GM12878 (cell line): ENCODE results near the gene ITGB3BP. TPM values are rescaled to one million over a fixed set of nuclear protein-coding genes. Genes with fewer than 3 reads are reported as not detected.

Source experiments
- ATAC-seq: fragments of 200-7000 bp; cut with Tn5 transposase; 3 replicates; pipeline ENCODE4 v1.9.1; 2020; ENCODE audit warnings: mild to moderate bottlenecking, moderate library complexity
- BruUV-seq: library from RNA; stranded (reverse); fragments of 400-500 nt; replicated peaks from 2 replicates; lab custom pipeline; 2021; lab: Mats Ljungman, UMichigan
- CTCF ChIA-PET: fragments of 300-600 bp; sonication (Branson Sonifier 250); formaldehyde crosslinking; extraction: SDS; loops from one replicate; lab custom pipeline; 2021; ENCODE audit warnings: inconsistent platforms; lab: Yijun Ruan, JAX
- POLR2A ChIA-PET: fragments of 350-600 bp; formaldehyde crosslinking; extraction: SDS; loops from one replicate; lab custom pipeline; 2021; ENCODE audit warnings: inconsistent platforms; lab: Charles Lee
- RAD21 ChIA-PET: fragments of 300-600 bp; sonication (Branson Sonifier 250); formaldehyde crosslinking; loops from one replicate; lab custom pipeline; 2023; ENCODE audit warnings: antibody characterized with exemption; ENCODE audit not compliant: unreplicated experiment; lab: Charles Lee
- SMC1A ChIA-PET: fragments of 300-600 bp; sonication (Branson Sonifier 250); formaldehyde crosslinking; loops from one replicate; lab custom pipeline; 2023; ENCODE audit not compliant: unreplicated experiment, uncharacterized antibody; lab: Charles Lee
- DNase-seq: peaks from one replicate; pipeline ENCODE4 v3.0.0-alpha.2; 2011; ENCODE audit warnings: low read depth, low spot score
- FAIRE-seq: peaks from 3 replicates; lab custom pipeline; 2011; peaks lifted over from hg19 to GRCh38; lab: Jason Lieb, UNC
- H2AFZ ChIP-seq: 2 replicates; pipeline ENCODE4 v1.6.0; 2011; ENCODE audit warnings: low read depth, low read length, control low read depth; ENCODE audit not compliant: control insufficient read depth
- H3K27ac ChIP-seq: 2 replicates; pipeline ENCODE4 v1.5.1; 2011; ENCODE audit warnings: control low read depth; ENCODE audit not compliant: control insufficient read depth, insufficient read depth
- H3K27me3 ChIP-seq, 2 experiments: replicated peaks in 1 of 2; 2 replicates each; pipeline versions ENCODE4 v1.6.0 to v1.6.1; 2011; ENCODE audit warnings: low read length in 1 of 2; ENCODE audit not compliant: control insufficient read depth in 2 of 2, insufficient read depth in 2 of 2
- H3K36me3 ChIP-seq, 2 experiments: 2 replicates each; pipeline ENCODE4 v1.5.1; 2011; ENCODE audit warnings: low read length in 1 of 2; ENCODE audit not compliant: control insufficient read depth in 2 of 2, insufficient read depth in 2 of 2
- H3K4me1 ChIP-seq: 2 replicates; pipeline ENCODE4 v1.6.1; 2011; ENCODE audit warnings: mild to moderate bottlenecking, low read length, moderate library complexity, mixed read lengths; ENCODE audit not compliant: control insufficient read depth, insufficient read depth
- H3K4me2 ChIP-seq: 2 replicates; pipeline ENCODE4 v1.6.0; 2011; ENCODE audit warnings: control low read depth; ENCODE audit not compliant: control insufficient read depth, insufficient read depth
- H3K4me3 ChIP-seq: fragments of 200-600 bp; sonication (generic); 2 replicates; pipeline ENCODE4 v1.5.1; 2016
- H3K79me2 ChIP-seq: 2 replicates; pipeline ENCODE4 v1.6.0; 2011; ENCODE audit warnings: low read length; ENCODE audit not compliant: control insufficient read depth, insufficient read depth
- H3K9ac ChIP-seq: 2 replicates; pipeline ENCODE4 v1.8.0; 2011; ENCODE audit warnings: low read length, control low read depth, mixed read lengths; ENCODE audit not compliant: control insufficient read depth, insufficient read depth
- H3K9me3 ChIP-seq: replicated peaks from 3 replicates; pipeline ENCODE4 v1.5.1; 2011; ENCODE audit warnings: mild to moderate bottlenecking, low read length; ENCODE audit not compliant: control insufficient read depth, insufficient read depth
- H4K20me1 ChIP-seq: 2 replicates; pipeline ENCODE4 v1.6.0; 2011; ENCODE audit not compliant: control insufficient read depth, insufficient read depth
- CEBPB ChIP-seq, 2 experiments: fragments of 150-350 bp in 1 of 2; IDR thresholded peaks; 2 replicates each; pipeline ENCODE4 v1.6.1; 2012 to 2014; ENCODE audit warnings: low read depth in 2 of 2, low read length in 2 of 2, borderline replicate concordance in 1 of 2, inconsistent platforms in 1 of 2
- DPF2 ChIP-seq: fragments of 450-650 bp; IDR thresholded peaks from 2 replicates; pipeline ENCODE4 v1.6.1; 2017; ENCODE audit warnings: mild to moderate bottlenecking
- ELK1 ChIP-seq: IDR thresholded peaks from 2 replicates; pipeline ENCODE4 v1.6.1; 2012; ENCODE audit warnings: low read depth, low read length, improper control_type of control experiment
- HCFC1 ChIP-seq: fragments of 150-350 bp; IDR thresholded peaks from 2 replicates; pipeline ENCODE4 v1.6.1; 2014; ENCODE audit warnings: low read length
- HDAC2 ChIP-seq: fragments of 200-600 bp; sonication (generic); IDR thresholded peaks from 2 replicates; pipeline ENCODE4 v1.6.1; 2017
- HDGF ChIP-seq: fragments of 450-650 bp; IDR thresholded peaks from 2 replicates; pipeline ENCODE4 v1.6.1; 2016; ENCODE audit warnings: antibody characterized with exemption
- IKZF1 ChIP-seq: fragments of 450-650 bp; conservative IDR thresholded peaks from 2 replicates; pipeline ENCODE4 v1.6.1; 2017; ENCODE audit warnings: antibody characterized with exemption, mild to moderate bottlenecking
- KLF5 ChIP-seq: fragments of 450-650 bp; IDR thresholded peaks from 2 replicates; pipeline ENCODE4 v1.6.1; 2014; ENCODE audit warnings: mild to moderate bottlenecking; ENCODE audit not compliant: partially characterized antibody
- RB1 ChIP-seq: fragments of 450-650 bp; formaldehyde crosslinking; IDR thresholded peaks from 2 replicates; pipeline ENCODE4 v1.6.1; 2017; ENCODE audit warnings: mild to moderate bottlenecking, borderline replicate concordance
- REST ChIP-seq: IDR thresholded peaks from 2 replicates; pipeline ENCODE4 v1.6.1; 2012; ENCODE audit warnings: mild to moderate bottlenecking, low read depth, low read length
- SUPT20H ChIP-seq: IDR thresholded peaks from 2 replicates; pipeline ENCODE4 v1.6.1; 2011; ENCODE audit warnings: low read depth, mild to moderate bottlenecking, low read length, moderate library complexity, borderline replicate concordance; ENCODE audit not compliant: control insufficient read depth
- ZZZ3 ChIP-seq: IDR thresholded peaks from 2 replicates; pipeline ENCODE4 v1.6.1; 2011; ENCODE audit warnings: low read depth; ENCODE audit not compliant: control insufficient read depth, insufficient read length
- in situ Hi-C: fragments of 300-500 bp; cut with MboI; formaldehyde crosslinking; loops from 9 replicates; pipeline ENCODE4 v1.14.3; 2018; ENCODE audit warnings: mixed read lengths
- intact Hi-C: fragments of 100-400 bp; cut with micrococcal nuclease; formaldehyde crosslinking; loops from one replicate; pipeline ENCODE4 v1.14.2; 2022; ENCODE audit not compliant: unreplicated experiment
- polyA plus RNA-seq, 11 experiments: library from polyadenylated mRNA; depleted of rRNA in 4 of 11; unstranded in 6 of 11; stranded (reverse) in 5 of 11; fragments of >200 nt; fragmentation: Nextera tagmentation in 4 of 11; fragmentation: Illumina TruSeq in 1 of 11; extraction: Ambion mirVana in 4 of 11; extraction: Trizol in 1 of 11; gene quantifications; 1 replicate in 1 of 11; 2 replicates in 10 of 11; pipeline versions ENCODE4 v1.2.1 to v1.2.3, GENCODE V29; 2011 to 2016; ENCODE audit warnings: inconsistent platforms in 2 of 11, missing spikeins in 2 of 11, low read depth in 1 of 11
- total RNA-seq, 4 experiments: library from RNA; depleted of rRNA in 3 of 4; stranded (reverse); fragments of >200 nt in 3 of 4; fragmentation: Illumina TruSeq in 1 of 4; extraction: Trizol in 1 of 4; gene quantifications; 2 replicates each; pipeline versions ENCODE4 v1.2.1 to v1.2.3, GENCODE V29; 2013 to 2021
- TF ChIP-seq, protein P1 (sequence below): fragments of 450-650 bp; IDR thresholded peaks from 2 replicates; pipeline ENCODE4 v1.6.1; 2017; ENCODE audit warnings: mild to moderate bottlenecking, low read depth, inconsistent platforms; ENCODE audit not compliant: poor library complexity, severe bottlenecking
- TF ChIP-seq, protein P2 (sequence below): fragments of 450-650 bp; formaldehyde crosslinking; IDR thresholded peaks from 2 replicates; pipeline ENCODE4 v1.5.0; 2022; ENCODE audit warnings: mild to moderate bottlenecking, missing genetic modification characterization

ITGB3BP gene
- total and polyA plus RNA-seq, 10 of the 15 experiments (the other 5 are each of a cell fraction or from before 2014, with no cell fraction given), result 39.2 to 86.2 (median 61.8) TPM

GRCh38 chr1:63545780-63546179 lies 22.8 kb upstream of the ITGB3BP start:
- Histone ChIP-seq H3K4me2 (no peak overlapping the region), H3K4me1 (no peaks in the 10 kb centered on the region), H4K20me1 (no peaks in the 10 kb centered on the region), H3K9ac (no peak overlapping the region), H2AFZ (no peak overlapping the region), H3K36me3 (no peaks in the 10 kb centered on the region), H3K4me3 (no peak overlapping the region), H3K27ac (no peak overlapping the region), H3K27me3 (no peaks in the 10 kb centered on the region), H3K9me3 (no peaks in the 10 kb centered on the region), H3K79me2 (no peaks in the 10 kb centered on the region)
- FAIRE-seq (no peak), DNase-seq (no peak), ATAC-seq (no peak)
- no TSS peak for BruUV-seq
- ChIA-PET SMC1A (interaction anchor here (0.6 to 1.1 kb wide), 2 partner anchors 26 to 77 kb away, joined by 3 to 4 read pairs; no protein-coding TSS in a partner anchor), CTCF (interaction anchor here (1.3 kb wide), 1 partner anchor 9 kb away, joined by 5 read pairs; no protein-coding TSS in a partner anchor), POLR2A (no interaction called here), RAD21 (no interaction called here)
- in situ Hi-C loops, result no loop called here
- intact Hi-C loops, result no loop called here
- TF ChIP-seq DPF2 (no peak), KLF5 (no peak), HCFC1 (no peak), HDAC2 (no peak), HDGF (no peak), SUPT20H (no peak), REST (no peak), ELK1 (no peak), RB1 (no peak), ZZZ3 (no peak), IKZF1 (no peak), CEBPB (IDR thresholded peaks at IDR 0.05; ENCODE audit: borderline replicate concordance in 1 of 2, low read depth in 2 of 2, low read length in 2 of 2) (no peak)
- TF ChIP-seq, protein P1, sequence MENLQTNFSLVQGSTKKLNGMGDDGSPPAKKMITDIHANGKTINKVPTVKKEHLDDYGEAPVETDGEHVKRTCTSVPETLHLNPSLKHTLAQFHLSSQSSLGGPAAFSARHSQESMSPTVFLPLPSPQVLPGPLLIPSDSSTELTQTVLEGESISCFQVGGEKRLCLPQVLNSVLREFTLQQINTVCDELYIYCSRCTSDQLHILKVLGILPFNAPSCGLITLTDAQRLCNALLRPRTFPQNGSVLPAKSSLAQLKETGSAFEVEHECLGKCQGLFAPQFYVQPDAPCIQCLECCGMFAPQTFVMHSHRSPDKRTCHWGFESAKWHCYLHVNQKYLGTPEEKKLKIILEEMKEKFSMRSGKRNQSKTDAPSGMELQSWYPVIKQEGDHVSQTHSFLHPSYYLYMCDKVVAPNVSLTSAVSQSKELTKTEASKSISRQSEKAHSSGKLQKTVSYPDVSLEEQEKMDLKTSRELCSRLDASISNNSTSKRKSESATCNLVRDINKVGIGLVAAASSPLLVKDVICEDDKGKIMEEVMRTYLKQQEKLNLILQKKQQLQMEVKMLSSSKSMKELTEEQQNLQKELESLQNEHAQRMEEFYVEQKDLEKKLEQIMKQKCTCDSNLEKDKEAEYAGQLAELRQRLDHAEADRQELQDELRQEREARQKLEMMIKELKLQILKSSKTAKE, result no peak
- TF ChIP-seq, protein P2, sequence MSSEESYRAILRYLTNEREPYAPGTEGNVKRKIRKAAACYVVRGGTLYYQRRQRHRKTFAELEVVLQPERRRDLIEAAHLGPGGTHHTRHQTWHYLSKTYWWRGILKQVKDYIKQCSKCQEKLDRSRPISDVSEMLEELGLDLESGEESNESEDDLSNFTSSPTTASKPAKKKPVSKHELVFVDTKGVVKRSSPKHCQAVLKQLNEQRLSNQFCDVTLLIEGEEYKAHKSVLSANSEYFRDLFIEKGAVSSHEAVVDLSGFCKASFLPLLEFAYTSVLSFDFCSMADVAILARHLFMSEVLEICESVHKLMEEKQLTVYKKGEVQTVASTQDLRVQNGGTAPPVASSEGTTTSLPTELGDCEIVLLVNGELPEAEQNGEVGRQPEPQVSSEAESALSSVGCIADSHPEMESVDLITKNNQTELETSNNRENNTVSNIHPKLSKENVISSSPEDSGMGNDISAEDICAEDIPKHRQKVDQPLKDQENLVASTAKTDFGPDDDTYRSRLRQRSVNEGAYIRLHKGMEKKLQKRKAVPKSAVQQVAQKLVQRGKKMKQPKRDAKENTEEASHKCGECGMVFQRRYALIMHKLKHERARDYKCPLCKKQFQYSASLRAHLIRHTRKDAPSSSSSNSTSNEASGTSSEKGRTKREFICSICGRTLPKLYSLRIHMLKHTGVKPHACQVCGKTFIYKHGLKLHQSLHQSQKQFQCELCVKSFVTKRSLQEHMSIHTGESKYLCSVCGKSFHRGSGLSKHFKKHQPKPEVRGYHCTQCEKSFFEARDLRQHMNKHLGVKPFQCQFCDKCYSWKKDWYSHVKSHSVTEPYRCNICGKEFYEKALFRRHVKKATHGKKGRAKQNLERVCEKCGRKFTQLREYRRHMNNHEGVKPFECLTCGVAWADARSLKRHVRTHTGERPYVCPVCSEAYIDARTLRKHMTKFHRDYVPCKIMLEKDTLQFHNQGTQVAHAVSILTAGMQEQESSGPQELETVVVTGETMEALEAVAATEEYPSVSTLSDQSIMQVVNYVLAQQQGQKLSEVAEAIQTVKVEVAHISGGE (CRISPR knock-in tag), result no peak
